HK-2 (cell line): ENCODE results near the gene KLF16.

Experiments
- DNase-seq: peaks from one replicate; pipeline ENCODE4 v3.0.0-alpha.2; 2018; ENCODE audit not compliant: unreplicated experiment

KLF16 gene

GRCh38 chr19:1867349-1867724 is 4.0 kb upstream of the KLF16 start:
- no peak for DNase-seq

GRCh38 chr19:1866693-1867348 is 3.4 kb upstream of the KLF16 start:
- no peak for DNase-seq

GRCh38 chr19:1865172-1866010 is 2.0 kb upstream of the KLF16 start:
- DNase-seq, result no peak

- peak; percentile 82 for DNase-seq
Observed at GRCh38 chr19:1864480-1865171, 1.2 kb upstream of the KLF16 start.

- peak; percentile 96 for DNase-seq
Observed at GRCh38 chr19:1863638-1864479, 480 bp upstream of the KLF16 start.

GRCh38 chr19:1862424-1863327 is 703 bp downstream of the KLF16 start:
- DNase-seq, result peak; percentile 50

GRCh38 chr19:1862068-1862423 is 1.3 kb downstream of the KLF16 start:
- DNase-seq, result peak; percentile 29

- DNase-seq, result no peak
Observed at GRCh38 chr19:1861599-1862031, 1.8 kb downstream of the KLF16 start.

GRCh38 chr19:1860821-1861598 is 2.4 kb downstream of the KLF16 start:
- DNase-seq, result no peak

- DNase-seq, result peak; percentile 36
Observed at GRCh38 chr19:1860042-1860775, 3.2 kb downstream of the KLF16 start.

- DNase-seq, result no peak
Observed at GRCh38 chr19:1859331-1859781, 4.0 kb downstream of the KLF16 start.

- no peak for DNase-seq
Observed at GRCh38 chr19:1858412-1859081, 4.8 kb downstream of the KLF16 start.

- no peak for DNase-seq
Observed at GRCh38 chr19:1857648-1858326, 5.6 kb downstream of the KLF16 start.

GRCh38 chr19:1856698-1857603 is 6.4 kb downstream of the KLF16 start:
- peak; percentile 88 for DNase-seq

GRCh38 chr19:1856345-1856697 is 7.1 kb downstream of the KLF16 start:
- no peak for DNase-seq

GRCh38 chr19:1855828-1856255 is 7.5 kb downstream of the KLF16 start:
- DNase-seq, result no peak
